HG03457 (cell line): ENCODE data around the gene EPS15.
"Not testable (repeated sequence)": the region's sequence is repeated elsewhere in the genome, so short reads cannot be mapped to it uniquely, and the experiment has no call there.

ENCODE experiments used
- ATAC-seq: cut with Tn5 transposase; IDR thresholded peaks from one replicate; pipeline ENCODE4 v1.9.1; 2021; ENCODE audit warnings: moderate number of reproducible peaks; ENCODE audit not compliant: unreplicated experiment

The EPS15 gene

DNA sequence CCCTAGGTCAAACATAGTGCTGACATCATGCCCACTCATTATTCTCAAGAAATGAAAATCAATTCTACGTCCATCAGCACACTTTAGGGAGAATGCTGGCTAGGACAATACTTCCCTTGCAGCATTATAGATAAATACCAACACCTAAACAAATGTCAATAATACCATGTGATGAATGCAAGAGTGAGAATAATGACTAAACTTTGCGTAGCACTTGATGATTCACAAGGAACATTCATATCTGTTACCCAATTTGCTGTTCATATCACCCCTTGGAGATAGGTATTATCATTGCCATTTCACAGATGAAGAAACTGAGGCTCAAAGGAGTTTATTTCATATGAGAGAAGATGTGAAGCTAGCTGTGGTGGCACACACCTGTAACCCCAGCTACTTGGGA, 24.8 kb upstream of the EPS15 start:
- ATAC-seq, result no peak

DNA sequence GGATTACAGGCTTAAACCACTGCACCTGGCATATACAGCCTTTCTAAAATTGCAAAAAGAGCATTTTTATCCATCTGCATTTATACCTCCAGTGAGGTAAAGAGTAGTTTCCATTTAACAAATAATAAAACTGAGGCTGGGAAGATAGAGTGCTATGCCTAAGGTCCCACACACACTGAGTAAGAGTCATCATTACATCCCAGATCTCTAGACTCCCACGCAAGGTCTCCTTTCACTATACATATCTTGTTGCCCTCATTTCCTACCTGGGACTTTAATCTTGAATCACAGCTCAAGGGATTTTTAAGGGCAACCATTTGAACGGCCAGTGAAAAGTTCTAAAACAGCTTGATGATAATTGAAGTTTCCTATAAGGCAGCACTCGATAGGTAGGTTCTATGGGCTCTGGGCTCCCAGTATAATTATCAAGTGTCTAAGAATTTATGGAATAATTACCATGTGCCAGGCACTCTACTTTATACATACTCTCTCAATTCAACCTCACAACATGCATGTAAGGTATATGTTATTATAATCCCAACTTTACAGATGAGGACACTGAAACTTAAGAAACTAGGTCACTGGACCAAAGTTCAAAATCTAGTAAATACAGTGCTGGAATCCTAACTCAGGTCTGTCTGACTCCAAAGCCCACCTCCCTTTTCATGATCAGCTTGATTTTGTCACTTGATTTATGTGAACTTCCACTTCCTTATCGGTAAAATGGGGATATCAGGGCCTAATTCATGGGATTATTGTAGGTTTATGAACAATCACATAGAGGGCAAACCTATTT, 23.3 kb upstream of the EPS15 start:
- no peak for ATAC-seq

DNA sequence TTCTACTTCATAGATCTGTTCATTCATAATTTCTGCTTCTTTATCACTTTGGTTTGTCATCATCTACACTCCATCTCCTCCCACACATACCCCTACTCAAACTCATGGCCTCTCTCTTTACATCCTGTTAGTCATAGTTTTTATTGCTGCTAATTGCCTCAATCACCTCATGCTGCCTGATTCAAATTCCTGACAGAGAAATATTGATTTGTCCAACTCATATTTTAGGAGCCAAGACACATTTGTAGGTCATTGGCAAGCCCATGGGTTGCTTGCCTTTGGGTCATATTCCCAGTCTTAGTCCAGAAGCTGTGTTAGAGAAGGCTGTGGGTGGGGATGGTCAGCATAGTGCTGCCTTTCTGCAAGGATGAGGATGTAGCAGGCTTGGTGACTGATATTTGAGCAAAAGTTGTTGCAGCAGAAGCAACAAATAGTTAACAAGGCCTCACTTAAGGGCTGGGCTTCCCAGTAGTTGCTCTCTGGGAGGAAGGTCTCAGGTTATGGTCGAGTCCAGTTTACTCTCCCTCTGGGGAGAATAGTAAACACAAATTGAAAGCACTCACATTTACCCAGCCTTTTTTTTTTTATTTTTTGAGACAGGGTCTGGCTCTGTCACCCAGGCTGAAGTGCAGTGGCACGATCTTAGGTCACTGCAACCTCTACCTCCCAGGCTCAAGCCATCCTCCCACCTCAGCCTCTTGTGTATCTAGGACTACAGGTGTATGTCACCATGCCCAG, 22.4 kb upstream of the EPS15 start:
- no peak for ATAC-seq

DNA sequence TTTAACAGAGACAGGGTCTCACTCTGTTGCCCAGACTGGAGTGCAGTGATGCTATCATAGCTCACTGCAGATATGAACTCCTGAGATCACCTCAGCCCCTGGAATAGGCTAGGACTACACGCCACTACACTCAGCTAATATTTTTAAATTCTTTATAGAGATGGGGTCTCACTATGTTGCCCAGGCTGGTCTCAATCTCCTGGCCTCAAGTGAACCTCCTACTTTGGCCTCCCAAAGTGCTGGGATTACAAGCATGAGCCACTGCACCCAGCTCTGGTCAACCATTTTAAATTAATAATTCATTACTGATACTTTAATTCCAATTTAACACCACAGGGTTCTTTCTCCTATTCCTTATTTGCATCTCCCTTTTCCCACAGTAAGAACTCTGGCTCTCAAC, 18.5 kb upstream of the EPS15 start:
- ATAC-seq, result no peak

DNA sequence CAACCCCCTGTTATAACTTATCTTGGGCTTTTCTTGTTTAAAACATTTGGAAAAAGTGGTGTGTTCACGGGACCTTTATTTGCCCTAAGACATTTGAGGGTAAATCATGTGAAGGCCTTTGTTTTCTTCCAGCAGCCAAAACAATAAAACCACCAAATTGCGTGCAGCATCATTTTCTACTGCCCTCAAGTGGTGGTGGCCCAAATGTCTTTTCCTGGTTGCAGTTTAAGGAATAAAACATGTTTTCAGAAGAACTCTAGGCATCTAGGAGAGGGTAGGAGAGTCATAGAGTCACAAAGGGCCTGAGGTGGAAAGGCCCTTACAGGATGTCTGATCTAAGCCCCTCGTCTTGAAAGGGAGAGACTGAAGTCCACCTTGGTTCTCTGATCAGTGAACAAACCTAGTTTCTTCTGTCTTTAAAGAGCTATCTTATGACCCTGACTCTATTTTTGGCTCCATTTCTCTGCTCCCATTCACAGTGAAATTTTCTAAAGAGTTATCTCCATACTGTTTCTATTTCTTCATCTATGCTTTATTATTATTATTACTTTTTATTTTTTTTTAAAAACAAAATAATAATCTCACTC, 16.0 kb upstream of the EPS15 start:
- no peak for ATAC-seq

DNA sequence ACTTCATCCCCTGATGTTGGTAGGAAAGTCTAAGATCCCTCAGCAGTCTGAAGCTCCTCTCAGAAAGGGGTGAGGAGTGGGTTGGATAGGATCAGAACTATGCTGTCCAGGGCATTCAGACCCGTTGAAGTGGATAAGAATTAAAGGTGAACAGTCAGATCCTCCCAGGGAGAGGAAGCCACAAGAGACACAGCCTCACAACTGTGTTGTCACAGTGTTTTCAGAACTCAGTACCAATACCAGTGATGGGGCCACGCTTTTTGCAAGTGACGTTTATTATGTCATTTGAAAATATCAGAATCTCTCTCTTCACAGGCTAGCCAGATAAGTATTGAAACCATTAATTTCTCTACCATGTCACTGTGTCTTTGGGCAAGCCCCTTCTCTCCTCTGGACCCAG, 15.4 kb upstream of the EPS15 start:
- no peak for ATAC-seq

DNA sequence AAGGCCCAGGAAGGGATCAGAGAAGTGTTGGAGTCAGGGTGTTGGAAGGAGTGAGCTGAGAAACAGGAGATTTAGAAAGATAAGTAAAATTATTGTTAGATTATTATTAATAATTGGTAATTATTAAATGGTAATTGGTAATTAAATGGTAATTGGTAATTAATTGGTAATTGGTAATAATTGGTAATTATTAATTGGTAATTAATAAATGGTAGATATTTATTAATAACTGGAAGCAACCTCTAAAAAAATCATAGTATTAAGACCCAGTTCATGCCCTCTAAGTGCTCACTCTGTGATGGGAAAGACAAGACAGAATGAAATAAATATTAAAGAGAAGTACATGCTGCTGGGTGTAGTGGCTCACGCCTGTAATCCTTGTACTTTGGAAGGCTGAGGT, 13.8 kb upstream of the EPS15 start:
- ATAC-seq, result no peak

DNA sequence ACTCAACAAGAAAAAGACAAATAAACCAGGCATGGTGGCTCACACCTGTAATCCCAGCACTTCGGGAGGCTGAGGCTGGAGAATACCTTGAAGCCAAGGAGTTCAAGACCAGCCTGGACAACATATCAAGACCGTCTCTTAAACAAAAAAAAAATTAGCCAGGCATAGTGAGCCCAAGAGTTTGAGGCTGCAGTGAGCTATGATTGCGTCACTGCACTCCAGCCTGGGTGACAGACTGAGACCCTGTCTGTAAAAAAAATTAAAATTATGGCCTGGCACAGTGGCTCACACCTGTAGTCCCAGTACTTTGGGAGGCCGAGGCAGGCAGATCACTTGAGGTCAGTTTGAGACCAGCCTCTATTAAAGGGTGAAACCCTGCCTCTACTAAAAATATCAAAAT, 11.4 kb upstream of the EPS15 start:
- not testable (repeated sequence) for ATAC-seq

DNA sequence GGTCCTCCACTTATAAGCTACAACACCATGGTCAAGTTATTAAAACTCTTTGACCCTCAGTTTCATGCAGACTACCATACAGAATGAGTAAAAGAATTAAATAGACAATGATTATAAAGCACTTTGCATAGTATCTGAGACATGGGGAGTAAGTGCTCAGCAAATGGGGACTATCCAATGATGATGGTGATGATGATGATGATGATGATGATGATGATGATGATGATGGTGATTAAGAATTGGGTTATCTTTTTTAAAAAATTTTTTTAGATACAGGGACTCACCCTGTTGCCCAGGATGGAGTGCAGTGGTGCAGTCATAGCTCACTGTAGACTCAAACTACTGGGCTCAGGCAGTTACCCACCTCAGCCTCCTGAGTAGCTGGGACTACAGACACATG, 8.1 kb upstream of the EPS15 start:
- ATAC-seq, result no peak

DNA sequence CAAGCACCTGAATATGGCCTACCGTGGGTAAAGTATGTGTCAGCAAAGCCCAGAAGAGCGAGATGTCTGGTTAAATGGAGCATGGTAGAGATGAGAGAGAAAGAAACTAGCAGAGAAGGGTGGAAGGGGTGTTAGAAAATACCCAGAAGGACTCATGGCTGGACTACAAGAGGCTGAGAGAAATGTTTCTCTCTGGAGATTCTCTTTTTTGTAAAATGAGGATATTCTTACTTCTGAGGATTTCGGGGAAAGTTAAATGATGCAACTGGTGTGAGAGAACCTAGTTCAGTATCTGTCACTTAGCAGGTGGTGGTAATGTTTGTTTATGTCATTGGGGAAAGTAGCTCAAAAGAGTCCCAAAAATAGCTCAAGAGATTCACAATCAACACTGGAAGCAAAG, 7.2 kb upstream of the EPS15 start:
- no peak for ATAC-seq

DNA sequence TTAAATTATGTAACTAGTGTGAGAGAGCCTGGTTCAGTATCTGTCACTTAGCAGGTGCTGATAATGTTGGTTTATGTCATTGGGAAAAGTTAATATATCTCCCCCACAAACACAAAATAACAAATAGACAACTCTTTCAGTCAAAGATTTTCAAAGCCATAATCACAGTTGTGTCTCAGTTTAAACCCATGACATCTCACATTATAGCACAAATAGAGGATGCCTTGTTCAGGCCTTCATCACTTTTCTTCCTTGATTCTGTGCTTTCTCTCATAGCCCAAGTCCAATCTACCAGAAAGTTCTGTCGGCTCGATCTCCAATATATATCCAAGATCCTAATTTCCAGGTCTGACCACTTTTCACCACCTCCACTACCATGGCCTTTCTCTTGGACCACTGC, 6.2 kb upstream of the EPS15 start:
- ATAC-seq, result no peak

DNA sequence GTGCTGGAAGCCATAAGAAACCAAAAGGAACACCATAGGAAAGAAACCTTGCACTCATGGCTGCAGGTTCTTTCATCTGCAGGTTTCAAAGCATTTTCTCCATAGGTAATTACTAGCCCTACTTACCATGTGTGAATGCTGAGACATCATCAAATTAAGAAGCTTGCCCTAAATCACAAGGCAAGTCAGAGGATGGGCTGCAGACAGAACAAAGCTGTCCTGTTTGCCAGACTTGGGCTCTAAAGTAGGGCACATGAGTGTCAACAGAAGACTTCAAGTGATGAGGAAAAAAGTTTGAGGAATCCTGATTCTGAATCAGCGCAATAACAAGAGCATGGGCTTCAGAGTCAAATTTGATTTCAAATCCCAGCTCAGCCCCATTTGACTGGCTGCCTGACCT, 5.8 kb upstream of the EPS15 start:
- no peak for ATAC-seq

DNA sequence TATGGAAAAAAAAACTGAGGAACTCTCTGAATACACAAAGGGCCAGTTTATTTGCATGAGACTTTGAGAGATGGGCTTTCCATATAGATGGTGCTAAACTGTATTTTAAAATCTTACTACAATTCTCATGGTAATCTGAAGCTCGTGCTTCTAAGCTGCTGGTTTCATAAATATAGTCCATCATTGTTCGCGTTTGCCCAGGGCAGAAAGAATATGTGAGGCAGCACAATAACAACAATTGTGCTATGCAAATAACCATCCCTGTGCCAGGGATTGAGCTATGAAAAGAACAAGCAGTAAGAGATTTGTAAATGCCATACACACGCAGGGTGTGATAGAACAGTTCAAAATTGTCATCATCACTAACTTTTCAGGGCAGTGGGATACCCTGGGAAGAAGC, 4.9 kb upstream of the EPS15 start:
- ATAC-seq, result no peak

DNA sequence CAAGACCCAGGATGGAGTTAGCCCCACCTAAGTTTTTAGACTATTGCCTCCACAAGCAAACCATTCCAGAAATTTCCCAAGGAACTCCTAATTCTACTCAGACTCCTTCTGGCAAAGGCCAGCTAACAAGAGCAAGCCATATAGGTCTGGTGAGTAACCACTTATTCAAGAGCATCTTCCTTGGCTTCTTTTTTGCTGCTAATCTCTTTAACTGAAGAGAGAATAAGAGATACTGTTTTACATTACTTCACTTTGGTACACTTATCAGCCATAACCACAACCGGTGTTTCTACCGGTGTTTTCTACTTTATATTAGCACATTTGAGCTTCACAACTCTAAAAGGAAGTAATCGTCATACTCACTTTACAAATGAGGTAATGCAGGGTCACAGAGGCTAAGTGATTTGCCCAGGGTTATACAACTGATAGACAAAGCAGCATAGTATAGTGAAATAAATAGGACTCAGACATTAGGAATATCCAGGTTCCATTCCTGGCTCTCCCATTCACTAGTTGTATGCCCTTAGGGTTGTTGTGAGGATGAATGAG, 1.7 kb upstream of the EPS15 start:
- no peak for ATAC-seq

DNA sequence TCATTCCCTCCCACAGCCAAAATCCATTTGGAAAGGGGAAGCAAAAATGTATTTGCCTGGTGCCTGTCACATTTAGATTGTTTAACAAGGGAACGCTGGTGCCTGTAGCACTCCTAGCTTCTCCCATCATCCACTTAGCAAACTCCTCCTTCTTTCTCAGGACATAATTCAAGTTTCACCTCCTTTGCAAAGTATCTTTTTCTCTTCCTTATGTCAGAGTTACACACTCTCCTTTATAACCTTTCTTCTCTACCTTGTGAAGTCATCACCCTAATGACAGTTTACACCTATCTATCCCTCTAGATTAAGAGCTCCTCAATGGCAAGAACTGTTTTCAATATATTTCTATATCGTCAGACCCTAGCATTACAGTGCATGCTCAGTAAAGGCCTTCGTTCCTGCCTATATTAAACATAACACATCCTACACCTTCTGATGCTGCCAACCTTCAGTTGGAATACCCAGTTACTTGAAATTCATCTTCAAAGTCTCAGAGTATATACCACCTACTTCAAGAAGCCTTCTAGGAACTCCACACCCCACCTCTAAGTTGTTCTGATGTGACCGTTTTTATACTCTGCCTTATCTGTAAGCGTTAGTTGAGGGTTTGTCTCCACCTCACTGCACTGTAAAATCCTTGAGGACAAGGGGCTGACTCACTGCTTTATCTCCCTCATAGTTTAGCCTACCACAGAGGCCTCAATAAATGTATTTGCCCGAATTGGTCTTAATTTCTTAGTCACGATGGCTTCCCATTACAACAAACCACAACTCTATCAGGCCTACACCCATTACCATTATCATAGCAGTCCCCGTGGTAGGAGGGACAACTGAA, 1.0 kb upstream of the EPS15 start:
- no peak for ATAC-seq

DNA sequence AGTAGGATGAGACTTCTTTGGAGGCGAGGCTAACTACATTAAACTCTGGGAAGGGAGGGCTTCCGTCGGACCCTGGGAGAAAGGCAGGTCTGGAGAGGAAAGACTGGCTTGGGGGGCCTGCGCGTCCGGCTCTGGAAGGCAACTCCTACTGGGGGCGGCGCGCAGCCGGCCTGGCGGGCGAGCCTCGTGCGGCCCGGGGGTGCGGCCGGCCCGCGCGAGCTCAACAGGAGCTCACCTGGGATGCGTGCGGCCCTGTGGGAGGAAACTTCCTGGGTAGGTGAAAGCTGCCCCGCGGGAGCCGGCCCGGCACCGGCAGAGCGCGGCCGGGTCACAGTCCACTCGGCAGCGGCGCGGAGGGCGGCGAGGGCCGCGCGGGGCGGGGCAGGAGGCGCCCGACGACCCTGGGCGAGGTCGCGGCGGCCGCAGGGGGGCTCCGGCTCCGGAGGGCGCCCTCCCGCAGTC, 449 bp downstream of the EPS15 start:
- ATAC-seq, result peak; percentile 24

DNA sequence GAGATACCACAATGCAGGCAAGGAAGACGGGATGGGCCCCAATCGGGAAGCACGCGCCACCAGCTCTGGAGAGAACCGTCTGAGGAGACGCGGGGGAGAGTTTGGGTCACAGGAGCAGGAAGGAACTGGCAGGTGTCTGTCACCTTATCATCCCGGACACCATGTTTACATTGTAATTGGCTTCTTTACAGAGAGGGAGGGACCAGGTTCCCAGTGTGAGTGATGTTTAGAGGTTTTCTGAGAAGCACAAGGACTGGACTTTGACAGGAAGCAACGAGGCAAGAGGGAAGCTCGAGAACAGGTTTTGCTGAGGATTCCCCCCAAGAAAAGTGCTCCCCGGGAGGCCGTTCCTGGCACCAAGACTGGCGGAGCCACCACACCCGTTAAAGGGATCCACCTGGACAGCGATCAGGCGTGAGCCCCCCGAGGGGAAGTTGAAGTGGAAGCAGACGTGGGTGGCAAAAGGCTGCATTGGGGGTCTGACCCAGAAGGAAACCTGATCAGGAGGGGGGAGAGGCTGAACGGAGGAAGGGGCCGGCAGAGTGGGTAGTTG, 957 bp downstream of the EPS15 start:
- ATAC-seq, result no peak

DNA sequence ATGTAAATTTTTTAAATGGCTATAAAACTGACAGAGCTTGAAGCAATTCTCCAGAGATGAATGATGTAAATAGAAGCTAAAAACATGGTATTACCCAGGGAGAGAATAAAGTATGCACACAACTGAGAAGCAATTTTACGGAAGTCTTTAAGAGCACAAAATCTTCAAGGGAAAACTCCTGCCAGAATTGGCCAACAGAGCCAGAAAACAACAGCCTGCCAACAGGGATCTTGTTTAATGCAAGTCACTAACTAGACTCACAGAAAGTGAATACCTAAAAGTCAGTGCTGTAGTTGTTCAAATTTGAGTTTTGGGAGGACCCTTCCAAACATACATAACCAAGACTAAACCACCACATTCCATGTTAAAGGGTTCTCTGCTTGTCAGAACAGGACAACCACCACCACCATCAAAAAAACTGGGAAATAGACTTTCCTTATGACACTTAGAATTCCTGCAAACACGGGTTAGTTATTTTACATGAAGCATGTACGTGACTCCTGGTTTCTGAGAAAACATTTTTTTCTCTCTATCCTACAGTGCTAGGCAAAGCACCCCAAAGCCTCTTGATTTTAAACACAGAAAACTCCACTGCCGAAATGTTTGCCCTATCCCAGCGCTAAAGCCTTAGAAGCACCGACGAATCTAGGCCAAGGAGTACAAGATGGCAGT, 1.6 kb downstream of the EPS15 start:
- ATAC-seq, result no peak

DNA sequence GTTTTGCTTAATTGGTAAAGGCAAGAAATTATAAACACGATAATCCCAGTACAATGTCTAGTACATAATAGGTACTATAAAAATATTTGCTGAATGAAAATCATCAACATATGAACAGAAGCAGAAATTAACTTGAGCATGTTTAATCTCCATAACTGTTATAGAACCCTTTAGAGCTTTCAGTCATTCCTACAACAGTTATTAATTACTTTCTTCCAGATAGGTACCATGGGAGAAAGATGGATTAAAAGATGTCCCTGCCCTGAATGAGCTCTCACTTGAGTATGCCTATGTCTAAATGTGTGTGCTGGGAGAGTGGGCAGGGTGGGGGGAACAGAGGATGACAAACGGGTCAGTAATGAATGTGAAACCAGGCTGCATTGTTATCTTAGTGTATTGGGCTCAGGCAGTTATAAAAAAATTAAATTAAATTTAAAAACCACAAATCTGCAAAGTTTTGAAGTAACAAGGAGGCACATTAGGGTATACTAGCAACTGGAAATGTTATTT, 2.4 kb downstream of the EPS15 start:
- ATAC-seq, result no peak
